ENCODE data around the gene RBMS3. TPM values are rescaled to one million over a fixed set of nuclear protein-coding genes. Genes with fewer than 3 reads are reported as not detected.

RBMS3 gene
- total and polyA plus RNA-seq, 2 of the 13 experiments (the other 11 are each of a cell fraction or from before 2014, with no cell fraction given), result not detected

DNA sequence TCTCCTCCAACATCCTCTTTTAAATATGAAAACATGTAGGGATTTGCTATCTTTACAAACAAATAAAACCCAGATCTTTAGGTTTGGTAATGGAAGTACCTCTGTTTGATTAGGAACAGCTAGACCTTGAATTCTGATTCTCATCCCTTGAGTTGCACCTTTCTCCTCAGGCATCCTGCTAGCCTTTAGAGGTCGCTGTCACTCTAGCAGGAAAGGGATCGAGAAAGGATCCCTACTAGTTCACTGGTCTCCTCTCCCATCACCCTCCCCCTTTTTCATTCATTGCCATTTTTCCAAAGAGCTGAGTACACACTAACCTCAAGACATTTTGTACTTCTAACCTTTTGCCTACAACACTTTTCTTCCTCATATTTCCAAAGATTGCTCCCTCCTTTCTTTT is 569.8 kb downstream of the RBMS3 start:
- no peak for FAIRE-seq
- no peak overlapping the region for H3K4me3 ChIP-seq (replicated peaks in 1 of 3; ENCODE audit: insufficient read depth in 1 of 3, low read depth in 2 of 3, low read length in 3 of 3)
- ChIA-PET CTCF (ENCODE audit: low intra/inter-chr PET ratio, low total read pairs) (no interaction called here), POLR2A (no interaction called here)
- no peaks in the 10 kb centered on the region for H3K4me1 ChIP-seq (ENCODE audit: insufficient read depth, low read length)
- no peaks in the 10 kb centered on the region for H3K79me2 ChIP-seq (ENCODE audit: insufficient read depth, low read length)
- H2AFZ ChIP-seq (ENCODE audit: low read length), result no peak overlapping the region
- H3K9me3 ChIP-seq (ENCODE audit: low read length), result no peaks in the 10 kb centered on the region
- H3K4me2 ChIP-seq (ENCODE audit: low read depth, low read length), result no peak overlapping the region
- BruUV-seq (replicated peaks), result no TSS peak
- H3K27ac ChIP-seq (ENCODE audit: extremely low read length, insufficient read depth, low read length), result no peak overlapping the region
- H3K36me3 ChIP-seq (replicated peaks in 1 of 2; ENCODE audit: control insufficient read depth in 1 of 2, insufficient read depth in 2 of 2, low read length in 2 of 2), result no peaks in the 10 kb centered on the region
- intact Hi-C loops (cut with micrococcal nuclease; ENCODE audit: unreplicated experiment), result no loop called here
- no peaks in the 10 kb centered on the region for H4K20me1 ChIP-seq (ENCODE audit: insufficient read depth, low read length)
- peak; percentile 1 for DNase-seq (ENCODE audit: low spot score)
- no peaks in the 10 kb centered on the region; a peak in 1 of 5 replicates for H3K27me3 ChIP-seq (ENCODE audit: control insufficient read depth in 1 of 2, insufficient read depth in 2 of 2, low read length in 2 of 2)
- WGBS (ENCODE audit: low lambda C conversion rate), result 0% methylated on average over 2 of the region's 2 CpGs
- no peak overlapping the region for H3K9ac ChIP-seq (ENCODE audit: insufficient read depth, low read depth, low read length)
- no peak for ATAC-seq
- in situ Hi-C loops (cut with HindIII; ENCODE audit: extremely low pct_ligation_motif_present, low pct_unique_long_range_greater_than_20kb), result no loop called here
- no peak for TF ChIP-seq NR2F2 (IDR thresholded peaks at IDR 0.05; ENCODE audit: borderline replicate concordance, low read depth)
- TF ChIP-seq, protein P1, sequence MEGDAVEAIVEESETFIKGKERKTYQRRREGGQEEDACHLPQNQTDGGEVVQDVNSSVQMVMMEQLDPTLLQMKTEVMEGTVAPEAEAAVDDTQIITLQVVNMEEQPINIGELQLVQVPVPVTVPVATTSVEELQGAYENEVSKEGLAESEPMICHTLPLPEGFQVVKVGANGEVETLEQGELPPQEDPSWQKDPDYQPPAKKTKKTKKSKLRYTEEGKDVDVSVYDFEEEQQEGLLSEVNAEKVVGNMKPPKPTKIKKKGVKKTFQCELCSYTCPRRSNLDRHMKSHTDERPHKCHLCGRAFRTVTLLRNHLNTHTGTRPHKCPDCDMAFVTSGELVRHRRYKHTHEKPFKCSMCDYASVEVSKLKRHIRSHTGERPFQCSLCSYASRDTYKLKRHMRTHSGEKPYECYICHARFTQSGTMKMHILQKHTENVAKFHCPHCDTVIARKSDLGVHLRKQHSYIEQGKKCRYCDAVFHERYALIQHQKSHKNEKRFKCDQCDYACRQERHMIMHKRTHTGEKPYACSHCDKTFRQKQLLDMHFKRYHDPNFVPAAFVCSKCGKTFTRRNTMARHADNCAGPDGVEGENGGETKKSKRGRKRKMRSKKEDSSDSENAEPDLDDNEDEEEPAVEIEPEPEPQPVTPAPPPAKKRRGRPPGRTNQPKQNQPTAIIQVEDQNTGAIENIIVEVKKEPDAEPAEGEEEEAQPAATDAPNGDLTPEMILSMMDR (CRISPR knock-in tag; IDR thresholded peaks at IDR 0.05), result 0 out of 2 replicates have a peak, but pooled peaks have one; percentile 12

DNA sequence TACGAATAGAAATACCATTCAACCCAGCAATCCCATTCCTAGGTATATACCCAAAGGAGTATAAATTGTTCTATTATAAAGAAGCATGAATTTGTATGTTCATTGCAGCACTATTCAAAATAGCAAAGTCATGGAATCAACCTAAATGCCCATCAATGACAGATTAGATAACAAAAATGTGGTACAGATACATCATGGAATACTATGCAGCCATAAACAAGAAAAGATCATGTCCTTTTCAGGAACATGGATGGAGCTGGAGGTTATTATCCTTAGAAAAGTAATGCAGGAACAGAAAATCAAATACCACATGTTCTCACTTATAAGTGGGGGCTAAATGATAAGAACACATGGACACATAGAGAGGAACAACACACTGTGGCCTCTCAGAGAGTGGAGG is 571.9 kb downstream of the RBMS3 start:
- in situ Hi-C loops (cut with HindIII; ENCODE audit: extremely low pct_ligation_motif_present, low pct_unique_long_range_greater_than_20kb), result no loop called here

More for the DNA sequence above, 571.9 kb downstream of the RBMS3 start:
- Histone ChIP-seq H3K4me2 (ENCODE audit: low read depth, low read length) (no peak overlapping the region), H3K9ac (ENCODE audit: insufficient read depth, low read depth, low read length) (no peak overlapping the region), H3K79me2 (ENCODE audit: insufficient read depth, low read length) (no peaks in the 10 kb centered on the region), H3K4me3 (replicated peaks in 1 of 3; ENCODE audit: insufficient read depth in 1 of 3, low read depth in 2 of 3, low read length in 3 of 3) (no peak overlapping the region), H3K27ac (ENCODE audit: extremely low read length, insufficient read depth, low read length) (no peak overlapping the region), H3K36me3 (replicated peaks in 1 of 2; ENCODE audit: control insufficient read depth in 1 of 2, insufficient read depth in 2 of 2, low read length in 2 of 2) (no peaks in the 10 kb centered on the region), H3K4me1 (ENCODE audit: insufficient read depth, low read length) (no peaks in the 10 kb centered on the region), H2AFZ (ENCODE audit: low read length) (no peak overlapping the region), H4K20me1 (ENCODE audit: insufficient read depth, low read length) (no peaks in the 10 kb centered on the region), H3K9me3 (ENCODE audit: low read length) (no peaks in the 10 kb centered on the region), H3K27me3 (ENCODE audit: control insufficient read depth in 1 of 2, insufficient read depth in 2 of 2, low read length in 2 of 2) (no peaks in the 10 kb centered on the region; a peak in 1 of 5 replicates)
- WGBS (ENCODE audit: low lambda C conversion rate), result 6% methylated on average over 1 of the region's 1 CpG
- intact Hi-C loops (cut with micrococcal nuclease; ENCODE audit: unreplicated experiment), result no loop called here
- BruUV-seq (replicated peaks), result no TSS peak
- ChIA-PET POLR2A (no interaction called here), CTCF (ENCODE audit: low intra/inter-chr PET ratio, low total read pairs) (no interaction called here)
- DNase-seq (ENCODE audit: low spot score) (no peak), ATAC-seq (no peak), FAIRE-seq (no peak)
- no peak for TF ChIP-seq ZNF780A (CRISPR knock-in tag; IDR thresholded peaks at IDR 0.05)
- TF ChIP-seq, protein P2, sequence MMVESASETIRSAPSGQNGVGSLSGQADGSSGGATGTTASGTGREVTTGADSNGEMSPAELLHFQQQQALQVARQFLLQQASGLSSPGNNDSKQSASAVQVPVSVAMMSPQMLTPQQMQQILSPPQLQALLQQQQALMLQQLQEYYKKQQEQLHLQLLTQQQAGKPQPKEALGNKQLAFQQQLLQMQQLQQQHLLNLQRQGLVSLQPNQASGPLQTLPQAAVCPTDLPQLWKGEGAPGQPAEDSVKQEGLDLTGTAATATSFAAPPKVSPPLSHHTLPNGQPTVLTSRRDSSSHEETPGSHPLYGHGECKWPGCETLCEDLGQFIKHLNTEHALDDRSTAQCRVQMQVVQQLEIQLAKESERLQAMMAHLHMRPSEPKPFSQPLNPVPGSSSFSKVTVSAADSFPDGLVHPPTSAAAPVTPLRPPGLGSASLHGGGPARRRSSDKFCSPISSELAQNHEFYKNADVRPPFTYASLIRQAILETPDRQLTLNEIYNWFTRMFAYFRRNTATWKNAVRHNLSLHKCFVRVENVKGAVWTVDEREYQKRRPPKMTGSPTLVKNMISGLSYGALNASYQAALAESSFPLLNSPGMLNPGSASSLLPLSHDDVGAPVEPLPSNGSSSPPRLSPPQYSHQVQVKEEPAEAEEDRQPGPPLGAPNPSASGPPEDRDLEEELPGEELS (CRISPR knock-in tag; IDR thresholded peaks at IDR 0.05), result no peak
- no peak for TF ChIP-seq MIER3 (CRISPR knock-in tag; IDR thresholded peaks at IDR 0.05; ENCODE audit: borderline replicate concordance)
- no peak for TF ChIP-seq HNRNPLL (IDR thresholded peaks at IDR 0.05; ENCODE audit: low read depth, low read length, poor library complexity, severe bottlenecking)
- no peak for TF ChIP-seq STAT5B (CRISPR knock-in tag; IDR thresholded peaks at IDR 0.05)
- TF ChIP-seq, protein P3, sequence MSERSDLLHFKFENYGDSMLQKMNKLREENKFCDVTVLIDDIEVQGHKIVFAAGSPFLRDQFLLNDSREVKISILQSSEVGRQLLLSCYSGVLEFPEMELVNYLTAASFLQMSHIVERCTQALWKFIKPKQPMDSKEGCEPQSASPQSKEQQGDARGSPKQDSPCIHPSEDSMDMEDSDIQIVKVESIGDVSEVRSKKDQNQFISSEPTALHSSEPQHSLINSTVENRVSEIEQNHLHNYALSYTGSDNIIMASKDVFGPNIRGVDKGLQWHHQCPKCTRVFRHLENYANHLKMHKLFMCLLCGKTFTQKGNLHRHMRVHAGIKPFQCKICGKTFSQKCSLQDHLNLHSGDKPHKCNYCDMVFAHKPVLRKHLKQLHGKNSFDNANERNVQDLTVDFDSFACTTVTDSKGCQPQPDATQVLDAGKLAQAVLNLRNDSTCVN (CRISPR knock-in tag; IDR thresholded peaks at IDR 0.05; ENCODE audit: borderline replicate concordance), result no peak
- TF ChIP-seq POGZ (CRISPR knock-in tag; IDR thresholded peaks at IDR 0.05), result no peak
- no peak for TF ChIP-seq NFE2L1 (CRISPR knock-in tag; IDR thresholded peaks at IDR 0.05; ENCODE audit: borderline replicate concordance)
- no peak for TF ChIP-seq SP4 (CRISPR knock-in tag; IDR thresholded peaks at IDR 0.05)
- TF ChIP-seq ZNF335 (CRISPR knock-in tag; IDR thresholded peaks at IDR 0.05), result no peak
- TF ChIP-seq ZNF841 (CRISPR knock-in tag; IDR thresholded peaks at IDR 0.05; ENCODE audit: borderline replicate concordance), result no peak
- TF ChIP-seq SALL1 (CRISPR knock-in tag; IDR thresholded peaks at IDR 0.05), result no peak
